Gastrocnemius medialis (tissue), 4 donors: ENCODE measurements around the gene NADSYN1.

Source experiments
- CTCF ChIP-seq, 5 experiments: fragments of 450-650 bp in 3 of 5; fragments of 200-600 bp in 2 of 5; sonication (generic) in 2 of 5; IDR thresholded peaks in 4 of 5; conservative IDR thresholded peaks in 1 of 5; 1 replicate in 4 of 5; 2 replicates in 1 of 5; pipeline ENCODE4 v1.5.1; 2016 to 2019; ENCODE audit warnings: antibody characterized with exemption in 5 of 5, mild to moderate bottlenecking in 3 of 5, moderate library complexity in 3 of 5
- POLR2A ChIP-seq, 2 donors: fragments of 450-650 bp; IDR thresholded peaks; one replicate each; pipeline ENCODE4 v1.6.1; 2017; ENCODE audit warnings: antibody characterized with exemption in 2 of 2, mild to moderate bottlenecking in 2 of 2, moderate library complexity in 2 of 2

- TF ChIP-seq POLR2A (IDR thresholded peaks at IDR 0.05): no peak
- TF ChIP-seq CTCF (IDR thresholded peaks at IDR 0.05 in 4 of 5, conservative IDR thresholded peaks at IDR 0.05 in 1 of 5): no peak
Observed at GRCh38 chr11:71454470-71455113, 1.6 kb downstream of the NADSYN1 start.
